Endothelial cell of umbilical vein (primary cell): ENCODE data around the gene RNF168.

Experiments
- EZH2 ChIP-seq: IDR thresholded peaks from 2 replicates; pipeline ENCODE4 v1.6.1; 2012; ENCODE audit warnings: borderline replicate concordance, low read depth, mild to moderate bottlenecking, moderate library complexity, low read length, inconsistent platforms; ENCODE audit not compliant: severe bottlenecking
- FOS ChIP-seq: IDR thresholded peaks from 2 replicates; pipeline ENCODE4 v1.6.1; 2011; ENCODE audit warnings: mild to moderate bottlenecking, low read length, moderate library complexity, borderline replicate concordance; ENCODE audit not compliant: insufficient read depth
- JUN ChIP-seq: IDR thresholded peaks from 2 replicates; pipeline ENCODE4 v1.6.1; 2011; ENCODE audit warnings: borderline replicate concordance, low read depth; ENCODE audit not compliant: insufficient read length, insufficient read depth
- MYC ChIP-seq: IDR thresholded peaks from one replicate; pipeline ENCODE4 v1.6.1; 2011; ENCODE audit warnings: mild to moderate bottlenecking, low read depth, low read length
- POLR2A ChIP-seq: IDR thresholded peaks from 2 replicates; pipeline ENCODE4 v1.6.1; 2012; ENCODE audit warnings: low read depth, mild to moderate bottlenecking, control low read depth, low read length
- POLR2AphosphoS5 ChIP-seq: IDR thresholded peaks from 2 replicates; pipeline ENCODE4 v1.6.1; 2012; ENCODE audit warnings: low read depth, mild to moderate bottlenecking, control low read depth, low read length, moderate library complexity; ENCODE audit not compliant: insufficient read depth
- TF ChIP-seq, protein P1 (sequence below), 2 donors: IDR thresholded peaks; 1 replicate in 1 of 2; 2 replicates in 1 of 2; pipeline ENCODE4 v1.5.1; 2011; ENCODE audit warnings: low read length in 2 of 2, mild to moderate bottlenecking in 2 of 2, moderate library complexity in 2 of 2, control low read depth in 1 of 2, inconsistent platforms in 1 of 2, low read depth in 1 of 2; ENCODE audit not compliant: insufficient read depth in 1 of 2; ENCODE audit errors: extremely low read depth in 1 of 2
- TF ChIP-seq, protein P2 (sequence below): IDR thresholded peaks from 2 replicates; pipeline ENCODE4 v1.6.1; 2011; ENCODE audit not compliant: insufficient read depth, insufficient read length

DNA sequence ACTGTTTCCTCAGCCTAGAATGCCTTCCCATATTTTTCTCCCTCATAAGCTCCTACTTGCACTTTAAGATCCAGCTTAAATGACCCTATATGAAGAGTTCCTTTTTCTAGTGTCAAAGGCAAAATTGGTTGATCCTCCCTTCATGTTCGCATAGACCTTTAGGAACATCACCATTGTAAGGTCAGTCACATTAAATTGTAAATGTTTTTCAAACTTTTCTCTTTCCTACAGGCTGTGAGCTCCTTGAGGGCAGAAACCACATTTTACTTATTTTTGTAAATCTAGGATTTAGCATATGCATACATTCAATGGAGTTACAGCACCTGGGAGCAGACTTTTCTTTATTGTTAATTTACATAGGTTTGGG lies 10.8 kb upstream of the RNF168 start:
- TF ChIP-seq, protein P1, sequence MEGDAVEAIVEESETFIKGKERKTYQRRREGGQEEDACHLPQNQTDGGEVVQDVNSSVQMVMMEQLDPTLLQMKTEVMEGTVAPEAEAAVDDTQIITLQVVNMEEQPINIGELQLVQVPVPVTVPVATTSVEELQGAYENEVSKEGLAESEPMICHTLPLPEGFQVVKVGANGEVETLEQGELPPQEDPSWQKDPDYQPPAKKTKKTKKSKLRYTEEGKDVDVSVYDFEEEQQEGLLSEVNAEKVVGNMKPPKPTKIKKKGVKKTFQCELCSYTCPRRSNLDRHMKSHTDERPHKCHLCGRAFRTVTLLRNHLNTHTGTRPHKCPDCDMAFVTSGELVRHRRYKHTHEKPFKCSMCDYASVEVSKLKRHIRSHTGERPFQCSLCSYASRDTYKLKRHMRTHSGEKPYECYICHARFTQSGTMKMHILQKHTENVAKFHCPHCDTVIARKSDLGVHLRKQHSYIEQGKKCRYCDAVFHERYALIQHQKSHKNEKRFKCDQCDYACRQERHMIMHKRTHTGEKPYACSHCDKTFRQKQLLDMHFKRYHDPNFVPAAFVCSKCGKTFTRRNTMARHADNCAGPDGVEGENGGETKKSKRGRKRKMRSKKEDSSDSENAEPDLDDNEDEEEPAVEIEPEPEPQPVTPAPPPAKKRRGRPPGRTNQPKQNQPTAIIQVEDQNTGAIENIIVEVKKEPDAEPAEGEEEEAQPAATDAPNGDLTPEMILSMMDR (IDR thresholded peaks at IDR 0.05; ENCODE audit: extremely low read depth in 1 of 2, insufficient read depth in 1 of 2, low read depth in 1 of 2, low read length in 2 of 2), result no peak
- no peak for TF ChIP-seq EZH2
- TF ChIP-seq POLR2AphosphoS5, result no peak
- TF ChIP-seq POLR2A, result no peak
- no peak for TF ChIP-seq FOS
- TF ChIP-seq, protein P2, sequence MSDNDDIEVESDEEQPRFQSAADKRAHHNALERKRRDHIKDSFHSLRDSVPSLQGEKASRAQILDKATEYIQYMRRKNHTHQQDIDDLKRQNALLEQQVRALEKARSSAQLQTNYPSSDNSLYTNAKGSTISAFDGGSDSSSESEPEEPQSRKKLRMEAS, result no peak
- TF ChIP-seq MYC, result no peak
- no peak for TF ChIP-seq JUN
